Transverse colon (tissue), 4 donors: ENCODE measurements around the gene LSM7. TPM values are rescaled to one million over a fixed set of nuclear protein-coding genes. Genes with fewer than 3 reads are reported as not detected.

Experiments used
- DNase-seq: peaks from one replicate; pipeline ENCODE4 v3.0.0-alpha.2; 2019
- H3K27ac ChIP-seq, 4 donors: fragments of 200-600 bp; sonication (generic); 2 replicates each; pipeline ENCODE4 v1.5.1; 2016 to 2018; ENCODE audit warnings: inconsistent platforms in 4 of 4
- H3K27me3 ChIP-seq: fragments of 200-600 bp; sonication (generic); 2 replicates; pipeline ENCODE4 v1.5.1; 2017; ENCODE audit warnings: inconsistent platforms
- H3K36me3 ChIP-seq, 4 donors: fragments of 200-600 bp; sonication (generic); 2 replicates each; pipeline ENCODE4 v1.5.1; 2017 to 2019; ENCODE audit warnings: inconsistent platforms in 4 of 4
- H3K4me1 ChIP-seq, 4 donors: fragments of 200-600 bp; sonication (generic); 2 replicates each; pipeline ENCODE4 v1.5.1; 2017 to 2020; ENCODE audit warnings: inconsistent platforms in 4 of 4
- H3K4me3 ChIP-seq, 4 donors: fragments of 200-600 bp; sonication (generic); 1 replicate in 1 of 4; 2 replicates in 3 of 4; pipeline versions ENCODE4 v1.5.1 to v1.6.1; 2017 to 2019; ENCODE audit warnings: inconsistent platforms in 4 of 4
- H3K9me3 ChIP-seq, 2 donors: fragments of 200-600 bp; sonication (generic); 2 replicates each; pipeline ENCODE4 v1.5.1; 2017 to 2019; ENCODE audit warnings: inconsistent platforms in 2 of 2
- CTCF ChIP-seq, 5 experiments: fragments of 200-600 bp in 3 of 5; fragments of 450-650 bp in 2 of 5; sonication (generic) in 3 of 5; IDR thresholded peaks; 1 replicate in 2 of 5; 2 replicates in 3 of 5; pipeline ENCODE4 v1.5.1; 2016 to 2017; ENCODE audit warnings: antibody characterized with exemption in 5 of 5, inconsistent platforms in 3 of 5, mild to moderate bottlenecking in 2 of 5, moderate library complexity in 1 of 5
- EP300 ChIP-seq: sonication (generic); formaldehyde crosslinking; IDR thresholded peaks from one replicate; pipeline ENCODE4 v1.6.1; 2017; ENCODE audit warnings: antibody characterized with exemption, low read depth
- POLR2A ChIP-seq: fragments of 450-650 bp; IDR thresholded peaks from one replicate; pipeline ENCODE4 v1.6.1; 2016; ENCODE audit warnings: antibody characterized with exemption, mild to moderate bottlenecking, moderate library complexity
- POLR2AphosphoS5 ChIP-seq, 3 donors: sonication (generic); formaldehyde crosslinking; IDR thresholded peaks; one replicate each; pipeline ENCODE4 v1.6.1; 2016; ENCODE audit warnings: antibody characterized with exemption in 3 of 3
- WGBS, 2 donors: methylation state at CpG; one replicate each; pipeline ENCODE4 v1.1.5; 2018; ENCODE audit warnings: low coverage in 1 of 2; 5-methylcytosine and 5-hydroxymethylcytosine counted together
- in situ Hi-C, 4 donors: fragments of 200-750 bp; cut with MboI; loops; one replicate each; pipeline versions ENCODE4 v1.15.0 to v1.15.1; 2017; ENCODE audit warnings: low sequenced_read_pairs in 3 of 4, low pct_ligation_motif_present in 1 of 4, low pct_unique_long_range_greater_than_20kb in 1 of 4
- intact Hi-C: fragments of 100-400 bp; cut with DNase I; formaldehyde crosslinking; loops from one replicate; pipeline ENCODE4 v1.15.1; 2023; ENCODE audit warnings: low total_unique reads
- total RNA-seq, 4 donors: library from RNA; depleted of rRNA; stranded (reverse); fragments of >200 nt; gene quantifications; one replicate each; pipeline ENCODE4 v1.1.0, GENCODE V29; 2016

LSM7 gene
- total RNA-seq, 4 donors from 2014 or later, result 62.9 to 151 (median 132) TPM

DNA sequence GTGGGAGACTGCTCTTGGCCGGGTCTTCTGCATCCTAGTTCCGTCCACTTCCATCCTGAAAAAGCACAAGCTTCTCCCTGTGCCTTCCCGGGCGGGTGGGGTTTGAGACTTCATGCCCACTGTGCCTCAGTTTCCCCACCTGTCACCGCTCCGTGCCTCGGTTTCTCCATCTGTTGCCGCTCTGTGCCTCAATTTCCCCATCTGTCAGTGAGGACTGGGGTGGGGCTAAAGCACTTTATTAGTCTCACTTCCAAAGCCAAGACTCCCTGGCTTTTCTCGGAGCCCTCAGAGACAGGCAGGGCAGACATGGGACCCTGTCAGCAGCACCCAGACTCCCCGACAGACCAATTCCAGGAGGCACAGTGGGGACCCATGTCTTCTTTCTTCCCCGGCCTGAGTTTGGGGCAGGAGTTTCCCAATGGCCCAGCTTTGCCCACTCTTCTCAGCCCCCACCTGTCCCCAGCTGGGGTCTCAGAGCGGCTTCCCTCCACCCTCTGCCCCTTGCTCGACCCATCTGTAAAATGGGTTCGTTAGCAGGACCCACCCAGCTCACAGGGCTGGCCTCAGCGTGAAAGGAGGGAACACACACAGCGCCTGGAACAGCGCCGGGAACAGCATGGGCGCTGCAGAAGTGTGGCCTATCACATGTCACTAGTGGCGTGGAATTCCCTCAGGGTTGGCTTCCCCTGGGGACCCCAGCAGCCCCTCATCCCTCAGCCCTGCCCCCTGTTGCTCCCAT lies 41.8 kb downstream of the LSM7 start:
- in situ Hi-C loops, result loop anchor here in 2 of 4 donors (25.0 kb wide), 1 partner anchor 101 kb away; no protein-coding TSS in a partner anchor
- no peak for DNase-seq
- WGBS, 2 donors, result 86% methylated on average over 20 of the region's 20 CpGs; no CpG with 5 or more reads in 1 of the 2 donors
- no peaks in the 10 kb centered on the region for H3K9me3 ChIP-seq
- no peak overlapping the region for H3K27ac ChIP-seq
- no peaks in the 10 kb centered on the region for H3K36me3 ChIP-seq
- intact Hi-C loops, result loop anchor here (10.0 kb wide), 1 partner anchor 1898 kb away; the partner anchor contains the start of genes ANKRD24 and SIRT6
- H3K27me3 ChIP-seq, result peaks cover 71% of the 10 kb centered on the region
- TF ChIP-seq POLR2A, result no peak
- TF ChIP-seq CTCF (IDR thresholded peaks at IDR 0.05), result no peak
- TF ChIP-seq EP300, result no peak
- no peak for TF ChIP-seq POLR2AphosphoS5 (IDR thresholded peaks at IDR 0.05)
- H3K4me1 ChIP-seq, result peaks cover 3 to 36% (median 28%) of the 10 kb centered on the region in 4 donors
- H3K4me3 ChIP-seq, result no peak overlapping the region

DNA sequence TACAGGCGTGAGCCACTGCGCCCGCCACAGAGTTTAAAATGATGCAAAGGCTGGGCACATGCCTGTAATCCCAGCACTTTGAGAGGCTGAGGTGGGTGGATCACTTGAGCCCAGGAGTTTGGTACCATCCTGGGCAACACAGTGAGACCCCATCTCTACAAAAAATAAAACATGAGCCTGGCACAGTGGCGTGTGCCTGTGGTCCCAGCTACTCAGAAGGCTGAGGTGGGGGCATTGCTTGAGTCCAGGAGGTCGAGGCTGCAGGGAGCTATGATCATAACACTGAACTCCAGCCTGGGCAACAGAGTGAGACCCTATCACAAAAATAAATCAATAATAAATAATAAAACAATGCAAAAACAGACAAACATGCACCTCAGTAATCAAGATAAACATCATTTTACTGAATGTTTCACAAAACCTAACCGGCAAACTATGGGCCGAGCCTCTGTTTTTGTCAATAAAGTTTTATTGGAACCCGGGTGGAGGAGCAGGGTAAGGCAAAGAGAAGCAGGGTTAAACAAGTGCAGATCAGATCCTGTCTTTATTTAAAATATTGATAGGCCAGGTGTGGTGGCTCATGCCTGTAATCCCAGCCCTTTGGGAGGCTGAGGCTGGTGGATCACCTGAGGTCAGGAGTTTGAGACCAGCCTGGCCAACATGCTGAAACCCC lies 44.4 kb downstream of the LSM7 start:
- Histone ChIP-seq H3K4me1 (peaks cover 0 to 14% (median 8%) of the 10 kb centered on the region in 4 donors), H3K27me3 (peaks cover 51% of the 10 kb centered on the region), H3K36me3 (no peaks in the 10 kb centered on the region), H3K27ac (no peak overlapping the region), H3K9me3 (no peaks in the 10 kb centered on the region), H3K4me3 (no peak overlapping the region)
- DNase-seq, result no peak
- in situ Hi-C loops, result loop anchor here in 2 of 4 donors (25.0 kb wide), 1 partner anchor 103 kb away; no protein-coding TSS in a partner anchor
- TF ChIP-seq EP300 (no peak), POLR2AphosphoS5 (IDR thresholded peaks at IDR 0.05) (no peak), CTCF (IDR thresholded peaks at IDR 0.05) (no peak), POLR2A (no peak)
- WGBS, 2 donors, result 20 to 86% methylated on average over 1 to 8 of the region's 8 CpGs
- intact Hi-C loops, result loop anchor here (2.0 to 10.0 kb wide), 2 partner anchors 607 to 1901 kb away; partner anchors contain the start of genes ANKRD24 and SIRT6

DNA sequence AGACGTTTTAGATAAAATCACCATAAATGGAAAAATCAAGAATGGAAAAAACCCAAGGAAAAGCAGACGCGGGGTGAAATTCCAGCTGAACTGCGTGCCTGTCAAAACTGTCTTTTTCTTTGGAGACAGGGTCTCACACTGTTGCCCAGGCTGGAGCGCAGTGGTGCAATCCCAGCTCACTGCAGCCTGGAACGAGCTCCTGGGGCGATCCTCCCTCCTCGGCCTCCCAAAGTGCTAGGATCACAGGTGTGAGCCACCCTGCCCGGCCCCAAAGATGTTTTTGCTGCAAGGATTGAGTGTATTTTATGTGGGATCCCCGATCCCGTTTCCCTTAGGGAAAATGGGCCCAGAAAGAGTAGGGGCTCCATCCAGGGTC lies 45.5 kb downstream of the LSM7 start:
- intact Hi-C loops, result loop anchor here (2.0 to 10.0 kb wide), 2 partner anchors 608 to 1902 kb away; partner anchors contain the start of genes ANKRD24 and SIRT6
- in situ Hi-C loops, result loop anchor here in 2 of 4 donors (25.0 kb wide), 1 partner anchor 104 kb away; no protein-coding TSS in a partner anchor
- peaks cover 0 to 23% (median 11%) of the 10 kb centered on the region in 4 donors for H3K4me1 ChIP-seq
- H3K9me3 ChIP-seq, result no peaks in the 10 kb centered on the region
- 40 to 70% methylated on average over 4 to 11 of the region's 11 CpGs for WGBS, 2 donors
- H3K36me3 ChIP-seq, result no peaks in the 10 kb centered on the region
- TF ChIP-seq POLR2AphosphoS5 (IDR thresholded peaks at IDR 0.05) (no peak), POLR2A (no peak), CTCF (IDR thresholded peaks at IDR 0.05) (no peak), EP300 (no peak)
- H3K27ac ChIP-seq, result no peak overlapping the region
- H3K27me3 ChIP-seq, result peaks cover 40% of the 10 kb centered on the region
- peak overlapping the region in 1 of 4 donors; percentile 38 for H3K4me3 ChIP-seq
- DNase-seq, result no peak
